Calu3 (cell line): ENCODE results near the gene CLCNKB. TPM values are rescaled to one million over a fixed set of nuclear protein-coding genes. Genes with fewer than 3 reads are reported as not detected.

Experiments used
- Bru-seq: library from RNA; stranded (reverse); fragments of 400-500 nt; gene quantifications from one replicate; lab custom pipeline; 2021; lab: Mats Ljungman, UMichigan
- BruChase-seq, 2 experiments: library from RNA; stranded (reverse); fragments of 400-500 nt; gene quantifications; one replicate each; lab custom pipeline; 2021; lab: Mats Ljungman, UMichigan
- BruUV-seq: library from RNA; stranded (reverse); fragments of 400-500 nt; replicated peaks from 2 replicates; lab custom pipeline; 2021; lab: Mats Ljungman, UMichigan
- CTCF ChIA-PET: fragments of 300-600 bp; sonication (Branson Sonifier 250); formaldehyde crosslinking; loops from one replicate; lab custom pipeline; 2022; ENCODE audit warnings: antibody characterized with exemption; lab: Charles Lee
- DNase-seq: peaks from one replicate; pipeline ENCODE4 v3.0.0; 2022
- H3K27ac Mint-ChIP-seq: one replicate; pipeline ENCODE4 v1.8.0; 2022; ENCODE audit warnings: mixed read lengths; ENCODE audit not compliant: unreplicated experiment
- H3K27me3 Mint-ChIP-seq: one replicate; pipeline ENCODE4 v1.8.0; 2022; ENCODE audit warnings: mixed read lengths; ENCODE audit not compliant: unreplicated experiment
- H3K36me3 Mint-ChIP-seq: one replicate; pipeline ENCODE4 v1.8.0; 2022; ENCODE audit warnings: mild to moderate bottlenecking, moderate library complexity, mixed read lengths; ENCODE audit not compliant: insufficient read depth, unreplicated experiment
- H3K4me1 Mint-ChIP-seq: one replicate; pipeline ENCODE4 v1.8.0; 2022; ENCODE audit warnings: mild to moderate bottlenecking, low read depth, mixed read lengths; ENCODE audit not compliant: unreplicated experiment
- H3K4me3 Mint-ChIP-seq: one replicate; pipeline ENCODE4 v1.8.0; 2022; ENCODE audit warnings: mild to moderate bottlenecking, low read depth, moderate library complexity, mixed read lengths; ENCODE audit not compliant: unreplicated experiment
- H3K9me3 Mint-ChIP-seq: one replicate; pipeline ENCODE4 v1.8.0; 2022; ENCODE audit warnings: low read depth, mixed read lengths; ENCODE audit not compliant: unreplicated experiment
- CTCF ChIP-seq: fragments of 200-600 bp; IDR thresholded peaks from one replicate; pipeline ENCODE4 v1.8.0; 2022; ENCODE audit warnings: antibody characterized with exemption; ENCODE audit not compliant: unreplicated experiment
- intact Hi-C: fragments of 100-400 bp; cut with micrococcal nuclease; formaldehyde crosslinking; loops from one replicate; pipeline ENCODE4 v1.10.0; 2022; ENCODE audit not compliant: unreplicated experiment
- long read RNA-seq: library from polyadenylated mRNA; stranded (forward); transcript quantifications from one replicate; pipeline ENCODE4 v2.0.0, GENCODE V29; 2022
- total RNA-seq: library from RNA; stranded (reverse); gene quantifications from 2 replicates; pipeline ENCODE4 v1.2.3, GENCODE V29; 2022

CLCNKB gene
- total RNA-seq (not detected in 2 replicates), Bru-seq, nascent RNA (percentile 6 among the genes with signal in this experiment), BruChase-seq, experiment 1, labeled RNA remaining after a 6-hour chase (not detected), BruChase-seq, experiment 2, labeled RNA remaining after a 2-hour chase (percentile 9 among the genes with signal in this experiment)
- long read RNA-seq, result 0 reads

- no TSS peak for BruUV-seq
- CTCF ChIA-PET, result no interaction called here
- Mint-ChIP-seq H3K27me3 (peaks cover 28% of the 10 kb centered on the region), H3K27ac (no peak within 1 kb of the TSS), H3K36me3 (peaks cover 1% of the 10 kb centered on the region), H3K9me3 (no peaks in the 10 kb centered on the region), H3K4me3 (no peak within 1 kb of the TSS), H3K4me1 (no peaks in the 10 kb centered on the region)
- intact Hi-C loops, result no loop called here
- no peak for DNase-seq
- TF ChIP-seq CTCF, result no peak
These were observed at the start of gene CLCNKB for GRCh38 chr1:16043521-16043920. CLCNKB (plus strand) TSS chr1:16043782; CDS start chr1:16044493, 711 bp downstream.

GRCh38 chr1:15994081-15994480 is 49.5 kb upstream of the CLCNKB start:
- TF ChIP-seq CTCF, result no peak
- CTCF ChIA-PET, result interaction anchor here (1.1 kb wide), 2 partner anchors 67 to 179 kb away, joined by 3 read pairs; no protein-coding TSS in a partner anchor
- Mint-ChIP-seq H3K36me3 (no peaks in the 10 kb centered on the region), H3K9me3 (no peaks in the 10 kb centered on the region), H3K27me3 (peaks cover 35% of the 10 kb centered on the region), H3K27ac (no peak overlapping the region), H3K4me3 (no peak overlapping the region), H3K4me1 (no peaks in the 10 kb centered on the region)
- no peak for DNase-seq
- no TSS peak for BruUV-seq
- intact Hi-C loops, result no loop called here

- Mint-ChIP-seq H3K9me3 (no peaks in the 10 kb centered on the region), H3K4me1 (no peaks in the 10 kb centered on the region), H3K4me3 (no peak overlapping the region), H3K36me3 (no peaks in the 10 kb centered on the region), H3K27me3 (peaks cover 34% of the 10 kb centered on the region), H3K27ac (no peak overlapping the region)
- BruUV-seq, result no TSS peak
- TF ChIP-seq CTCF, result peak; percentile 54
- CTCF ChIA-PET, result interaction anchor here (1.1 kb wide), 2 partner anchors 66 to 180 kb away, joined by 3 read pairs; no protein-coding TSS in a partner anchor
- intact Hi-C loops, result no loop called here
- peak; percentile 67 for DNase-seq
These were observed 48.8 kb upstream of the CLCNKB start for GRCh38 chr1:15994590-15995351.

GRCh38 chr1:15997076-15997585 is 46.5 kb upstream of the CLCNKB start:
- Mint-ChIP-seq H3K27me3 (peaks cover 24% of the 10 kb centered on the region), H3K9me3 (no peaks in the 10 kb centered on the region), H3K36me3 (no peaks in the 10 kb centered on the region), H3K4me1 (no peaks in the 10 kb centered on the region), H3K27ac (no peak overlapping the region), H3K4me3 (no peak overlapping the region)
- no peak for TF ChIP-seq CTCF
- no peak for DNase-seq
- CTCF ChIA-PET, result no interaction called here
- intact Hi-C loops, result no loop called here
- BruUV-seq, result no TSS peak
